Smooth muscle cell of the brain vasculature (primary cell): ENCODE results near the gene KLHL13.
"Not testable (repeated sequence)": the region's sequence is repeated elsewhere in the genome, so short reads cannot be mapped to it uniquely, and the experiment has no call there.

ENCODE experiments used
- DNase-seq: peaks from one replicate; pipeline ENCODE4 v3.0.0-alpha.2; 2012; ENCODE audit warnings: low read depth, low spot score

Gene KLHL13

DNA sequence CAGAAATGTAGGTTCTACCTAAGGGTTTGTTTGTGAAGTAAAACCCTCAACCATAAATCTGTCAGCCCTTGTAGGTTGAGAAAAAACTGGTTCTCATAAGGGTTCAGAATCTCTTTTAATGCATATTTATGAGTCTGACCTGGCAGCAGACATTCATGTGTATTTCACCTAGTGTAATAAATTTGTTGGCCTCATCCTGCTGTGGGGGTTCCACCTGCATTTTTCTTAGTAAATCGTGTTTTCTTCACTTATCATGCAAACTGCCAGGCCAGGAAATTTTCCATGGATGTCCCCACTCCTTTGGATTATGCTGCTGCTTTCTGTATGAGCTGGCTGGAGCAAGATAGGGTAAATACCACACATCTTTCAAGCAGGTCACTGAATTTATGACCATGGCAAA lies 42.4 kb downstream of the KLHL13 start:
- DNase-seq = no peak

GRCh38 chrX:118066867-118067515 lies 49.6 kb downstream of the KLHL13 start:
- no peak for DNase-seq

DNA sequence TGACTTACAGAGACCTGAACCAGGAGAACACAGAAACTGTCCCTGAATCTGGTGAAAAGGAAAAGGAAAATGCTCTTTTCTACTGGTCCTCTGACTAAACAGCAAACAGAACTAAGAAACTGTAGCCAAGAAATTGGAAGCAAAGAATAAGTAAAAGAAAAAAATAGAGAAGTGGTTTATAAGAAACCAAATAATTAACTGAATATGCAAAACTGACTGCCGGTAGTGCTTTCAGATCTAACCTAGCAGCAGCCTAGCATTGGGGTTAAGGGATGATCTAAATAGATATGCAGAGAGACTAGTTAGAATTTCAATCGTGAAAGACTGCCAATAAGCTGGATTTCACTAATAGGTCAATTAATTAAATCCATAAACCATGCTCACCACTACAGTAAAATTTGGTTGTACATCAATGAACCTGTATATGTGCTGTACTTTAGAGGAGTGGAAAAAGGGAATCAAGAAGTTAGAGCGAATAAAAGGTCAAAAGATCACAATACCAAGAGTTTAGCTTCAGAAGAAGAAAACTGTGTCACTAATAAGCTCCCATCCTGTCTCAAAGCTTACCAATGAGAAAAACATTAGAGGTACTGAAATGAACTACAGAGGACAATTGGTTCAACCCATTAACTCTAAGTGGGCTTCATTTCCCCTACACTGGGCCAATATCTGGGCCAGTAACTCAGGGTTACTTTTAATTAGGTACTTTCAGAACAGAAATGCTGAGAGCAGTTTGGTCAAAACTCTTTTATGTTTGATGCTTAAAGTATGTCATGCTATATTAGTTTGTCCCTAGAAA lies 53.6 kb downstream of the KLHL13 start:
- no peak for DNase-seq

GRCh38 chrX:118062048-118062789 lies 54.4 kb downstream of the KLHL13 start:
- no peak for DNase-seq

GRCh38 chrX:118058924-118059323 lies 57.7 kb downstream of the KLHL13 start:
- no peak for DNase-seq

GRCh38 chrX:118056870-118057269 lies 59.7 kb downstream of the KLHL13 start:
- DNase-seq = no peak

DNA sequence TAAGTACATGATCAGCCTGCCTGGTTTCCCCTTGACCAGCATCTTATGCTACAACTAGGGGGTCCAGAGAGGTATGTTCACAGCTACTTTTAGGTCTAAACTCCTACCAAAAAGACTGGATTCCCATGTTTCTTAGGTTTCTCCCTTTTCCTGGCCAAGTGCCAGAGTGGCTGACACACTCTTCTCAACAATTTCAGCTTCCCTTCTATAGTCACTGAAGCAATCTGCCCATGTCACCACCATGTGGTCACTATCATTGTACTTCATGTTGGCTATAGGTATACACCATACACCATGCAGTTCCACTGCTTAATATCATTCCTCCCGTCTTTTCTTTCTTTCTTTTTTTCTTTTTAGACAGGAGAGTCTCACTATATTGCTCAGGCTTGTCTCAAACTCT lies 66.9 kb downstream of the KLHL13 start:
- DNase-seq = no peak

DNA sequence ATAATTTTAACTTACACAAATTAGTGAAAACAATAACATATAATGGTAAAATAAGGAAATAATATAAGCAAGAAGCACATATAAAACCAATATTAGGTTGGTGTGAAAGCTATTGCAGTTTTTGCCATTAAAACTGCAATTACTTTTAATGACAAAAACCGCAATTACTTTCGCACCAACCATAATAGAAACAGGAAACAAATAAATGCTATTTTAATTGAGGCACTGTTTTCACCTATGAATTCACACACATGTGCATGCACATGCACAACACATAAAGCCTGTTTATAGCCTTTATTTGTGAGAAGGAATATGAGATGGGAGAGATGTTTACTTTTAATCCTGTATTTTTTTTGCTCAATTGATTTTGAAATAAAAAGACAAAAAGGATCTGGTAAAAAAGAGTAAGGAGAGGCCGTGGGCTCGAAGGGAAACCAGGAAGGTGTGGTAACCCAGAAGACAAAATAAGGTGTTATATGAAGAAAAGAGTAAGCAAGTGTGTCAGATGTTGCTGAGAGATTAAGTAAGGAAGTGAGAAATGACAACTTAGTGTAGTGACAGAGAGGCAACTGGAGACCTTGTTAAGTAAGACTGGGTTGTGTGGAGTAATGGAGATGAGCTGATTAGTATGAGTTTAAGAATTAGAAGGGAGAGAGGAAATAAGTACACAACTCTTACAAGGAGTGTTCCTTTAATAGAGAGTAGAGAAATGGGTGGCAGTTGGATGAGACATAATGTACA lies 69.0 kb downstream of the KLHL13 start:
- no peak for DNase-seq

GRCh38 chrX:118039591-118039990 lies 77.0 kb downstream of the KLHL13 start:
- DNase-seq = no peak

DNA sequence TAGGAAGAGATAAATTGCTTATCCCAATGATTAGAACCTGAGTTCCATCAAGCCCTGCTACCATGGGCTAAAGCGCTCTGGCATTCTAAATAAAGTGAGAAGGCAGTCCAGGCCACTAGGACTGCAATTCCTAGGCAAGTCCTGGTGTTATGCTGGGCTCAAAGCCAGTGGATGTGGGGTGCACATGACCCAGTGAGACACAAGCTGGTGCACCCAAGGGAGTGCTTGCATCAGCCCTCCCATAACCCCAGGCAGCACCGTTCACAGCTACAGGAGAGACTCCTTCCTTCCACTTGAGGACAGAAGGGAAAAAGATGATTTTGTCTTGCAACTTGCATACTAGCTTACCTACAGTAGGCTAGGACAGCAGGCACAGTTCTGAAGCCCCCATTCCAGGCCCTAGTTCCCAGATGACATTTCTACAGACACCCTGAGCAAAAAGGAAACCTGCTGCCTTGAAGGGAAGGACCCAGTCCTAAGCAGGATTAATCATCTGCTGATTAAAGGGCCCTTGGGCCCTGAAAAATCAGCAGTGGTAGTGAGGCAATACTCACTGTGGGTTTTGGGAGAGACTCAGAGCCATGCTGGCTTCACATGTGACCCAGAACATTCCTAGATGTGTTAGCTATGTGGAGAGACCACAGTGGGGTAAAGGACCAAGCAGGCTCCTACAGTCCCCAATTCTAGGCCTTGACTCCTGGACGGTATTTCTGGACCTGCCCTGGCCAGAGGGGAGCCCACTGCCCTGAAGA lies 77.8 kb downstream of the KLHL13 start:
- no peak for DNase-seq

GRCh38 chrX:118026631-118027030 lies 90.0 kb downstream of the KLHL13 start:
- no peak for DNase-seq

- DNase-seq = no peak
Observed at GRCh38 chrX:118025226-118025625, 91.4 kb downstream of the KLHL13 start.

DNA sequence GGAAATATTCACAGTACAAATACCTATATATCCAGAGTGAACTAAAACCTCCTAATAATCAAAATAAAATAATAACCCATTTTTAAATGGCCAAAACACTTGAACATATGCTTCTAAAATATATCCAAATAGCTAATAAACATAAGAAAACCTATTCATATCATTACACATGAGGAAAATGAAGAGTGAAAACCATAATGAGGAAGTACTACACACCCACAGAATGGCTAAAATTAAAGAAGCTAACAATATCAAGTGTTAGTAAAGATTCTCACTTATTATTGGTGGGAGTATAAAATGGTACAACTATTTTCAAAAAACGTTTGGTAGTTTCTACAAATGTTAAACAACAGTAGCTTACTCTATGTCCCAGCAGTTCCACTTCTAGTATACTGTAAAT lies 92.1 kb downstream of the KLHL13 start:
- no peak for DNase-seq

DNA sequence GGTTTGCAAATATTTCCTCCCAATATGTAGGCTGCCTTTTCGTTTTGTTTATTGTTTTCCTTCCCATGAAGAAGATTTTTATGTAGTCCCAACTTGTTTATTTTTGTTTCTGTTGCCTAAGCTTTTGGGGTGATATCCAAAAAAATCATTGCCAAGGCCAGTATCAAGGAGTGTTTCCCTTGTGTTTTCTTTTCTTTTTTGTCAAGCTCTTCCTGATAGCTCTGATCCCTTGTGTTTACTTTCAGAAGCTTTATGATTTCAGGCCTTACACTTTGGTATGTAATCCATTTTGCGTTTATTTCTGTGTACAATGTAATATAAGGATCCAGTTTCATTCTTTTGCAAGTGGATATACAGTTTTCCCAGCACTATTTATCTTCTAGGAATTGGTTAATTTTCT lies 93.9 kb downstream of the KLHL13 start:
- no peak for DNase-seq

DNA sequence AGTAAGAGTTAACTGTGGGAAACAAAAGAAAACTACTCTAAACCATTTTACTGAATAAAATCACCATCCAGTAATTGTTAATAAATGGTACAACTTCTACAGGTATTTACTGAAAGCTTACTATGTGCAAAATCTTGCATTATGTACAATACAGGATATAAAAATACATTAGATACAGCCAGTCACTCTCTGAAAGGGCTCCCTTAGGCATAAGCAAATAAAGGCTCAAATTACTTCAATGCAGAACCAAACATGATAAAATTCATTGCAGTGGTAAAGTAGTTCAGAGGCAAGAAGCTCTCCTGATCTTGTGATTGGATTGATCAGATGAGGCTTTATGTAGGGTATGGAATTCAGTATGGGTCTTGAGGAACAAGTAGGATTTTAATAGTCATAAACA lies 100.2 kb downstream of the KLHL13 start:
- no peak for DNase-seq

DNA sequence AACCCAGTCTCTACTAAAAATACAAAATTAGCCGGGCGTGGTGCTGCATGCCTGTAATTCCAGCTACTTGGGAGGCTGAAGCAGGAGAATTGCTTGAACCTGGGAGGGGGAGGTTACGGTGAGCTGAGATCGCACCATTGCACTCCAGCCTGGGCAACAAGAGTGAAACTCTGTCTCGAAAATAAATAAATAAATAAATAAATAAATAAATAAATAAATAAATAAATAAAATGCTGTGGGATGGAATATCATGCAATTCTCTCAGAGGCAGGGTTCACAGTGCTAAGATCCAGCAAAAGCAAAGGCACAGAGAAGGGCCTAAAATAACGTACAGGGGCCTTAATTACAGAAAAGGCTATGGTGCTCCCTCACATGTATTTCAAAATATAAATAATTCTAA lies 114.2 kb downstream of the KLHL13 start:
- DNase-seq = not testable (repeated sequence)

- no peak for DNase-seq
Observed at GRCh38 chrX:118000518-118000917, 116.1 kb downstream of the KLHL13 start.

- DNase-seq = no peak
Observed at GRCh38 chrX:117998171-117998570, 118.4 kb downstream of the KLHL13 start.

GRCh38 chrX:117996918-117997480 lies 119.6 kb downstream of the KLHL13 start:
- DNase-seq = no peak

DNA sequence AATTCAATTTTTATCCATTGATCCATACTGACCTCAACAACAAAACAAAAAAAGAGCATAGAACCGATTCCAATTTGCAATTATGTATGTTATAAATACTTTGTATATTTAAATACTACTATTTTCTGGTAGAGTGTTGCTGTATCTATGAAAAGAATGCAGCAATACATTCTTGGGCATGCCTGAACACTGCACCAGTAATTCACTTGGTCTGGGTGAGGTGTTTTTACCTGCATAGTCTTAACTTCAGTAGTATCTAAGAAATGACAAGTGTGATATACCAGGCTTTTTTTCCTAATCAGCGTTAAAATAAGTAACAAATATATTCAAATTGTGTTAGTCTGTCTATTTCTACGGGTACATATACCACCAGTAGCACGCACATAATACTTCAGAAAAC lies 120.2 kb downstream of the KLHL13 start:
- no peak for DNase-seq

- no peak for DNase-seq
Observed at GRCh38 chrX:117995378-117995777, 121.2 kb downstream of the KLHL13 start.
